Gastrocnemius medialis (tissue), 4 donors: ENCODE data around the gene PGM2L1.

Source experiments
- POLR2A ChIP-seq, 2 donors: fragments of 450-650 bp; IDR thresholded peaks; one replicate each; pipeline ENCODE4 v1.6.1; 2017; ENCODE audit warnings: antibody characterized with exemption in 2 of 2, mild to moderate bottlenecking in 2 of 2, moderate library complexity in 2 of 2
- TF ChIP-seq, protein P1 (sequence below), 5 experiments: fragments of 450-650 bp in 3 of 5; fragments of 200-600 bp in 2 of 5; sonication (generic) in 2 of 5; IDR thresholded peaks in 4 of 5; conservative IDR thresholded peaks in 1 of 5; 1 replicate in 4 of 5; 2 replicates in 1 of 5; pipeline ENCODE4 v1.5.1; 2016 to 2019; ENCODE audit warnings: antibody characterized with exemption in 5 of 5, mild to moderate bottlenecking in 3 of 5, moderate library complexity in 3 of 5

- TF ChIP-seq, protein P1, sequence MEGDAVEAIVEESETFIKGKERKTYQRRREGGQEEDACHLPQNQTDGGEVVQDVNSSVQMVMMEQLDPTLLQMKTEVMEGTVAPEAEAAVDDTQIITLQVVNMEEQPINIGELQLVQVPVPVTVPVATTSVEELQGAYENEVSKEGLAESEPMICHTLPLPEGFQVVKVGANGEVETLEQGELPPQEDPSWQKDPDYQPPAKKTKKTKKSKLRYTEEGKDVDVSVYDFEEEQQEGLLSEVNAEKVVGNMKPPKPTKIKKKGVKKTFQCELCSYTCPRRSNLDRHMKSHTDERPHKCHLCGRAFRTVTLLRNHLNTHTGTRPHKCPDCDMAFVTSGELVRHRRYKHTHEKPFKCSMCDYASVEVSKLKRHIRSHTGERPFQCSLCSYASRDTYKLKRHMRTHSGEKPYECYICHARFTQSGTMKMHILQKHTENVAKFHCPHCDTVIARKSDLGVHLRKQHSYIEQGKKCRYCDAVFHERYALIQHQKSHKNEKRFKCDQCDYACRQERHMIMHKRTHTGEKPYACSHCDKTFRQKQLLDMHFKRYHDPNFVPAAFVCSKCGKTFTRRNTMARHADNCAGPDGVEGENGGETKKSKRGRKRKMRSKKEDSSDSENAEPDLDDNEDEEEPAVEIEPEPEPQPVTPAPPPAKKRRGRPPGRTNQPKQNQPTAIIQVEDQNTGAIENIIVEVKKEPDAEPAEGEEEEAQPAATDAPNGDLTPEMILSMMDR (IDR thresholded peaks at IDR 0.05 in 4 of 5, conservative IDR thresholded peaks at IDR 0.05 in 1 of 5), result no peak
- no peak for TF ChIP-seq POLR2A (IDR thresholded peaks at IDR 0.05)
Observed at GRCh38 chr11:74370123-74370522, 28.1 kb downstream of the PGM2L1 start.
